ENCODE measurements around the gene IPO5.
"Not testable (repeated sequence)": the region's sequence is repeated elsewhere in the genome, so short reads cannot be mapped to it uniquely, and the experiment has no call there.

The IPO5 gene

GRCh38 chr13:97949316-97949715 lies 4.2 kb upstream of the IPO5 start:
- DNase-seq (ENCODE audit: low spot score) = not testable (repeated sequence)

GRCh38 chr13:97951376-97951775 lies 2.1 kb upstream of the IPO5 start:
- DNase-seq (ENCODE audit: low spot score) = no peak

- not testable (repeated sequence) for DNase-seq (ENCODE audit: low spot score)
Observed at GRCh38 chr13:97952831-97953230, 644 bp upstream of the IPO5 start.

GRCh38 chr13:97961340-97961739 lies 7.9 kb downstream of the IPO5 start:
- DNase-seq (ENCODE audit: low spot score) = no peak

- no peak for DNase-seq (ENCODE audit: low spot score)
Observed at GRCh38 chr13:97962887-97963286, 9.4 kb downstream of the IPO5 start.

GRCh38 chr13:97967226-97967625 lies 13.8 kb downstream of the IPO5 start:
- no peak for DNase-seq (ENCODE audit: low spot score)

GRCh38 chr13:97967948-97968347 lies 14.5 kb downstream of the IPO5 start:
- DNase-seq (ENCODE audit: low spot score) = no peak

- DNase-seq (ENCODE audit: low spot score) = no peak
Observed at GRCh38 chr13:97971519-97971918, 18.0 kb downstream of the IPO5 start.

GRCh38 chr13:97974773-97975172 lies 21.3 kb downstream of the IPO5 start:
- DNase-seq (ENCODE audit: low spot score) = no peak

GRCh38 chr13:97975280-97975847 lies 21.9 kb downstream of the IPO5 start:
- peak; percentile 38 for DNase-seq (ENCODE audit: low spot score)

- peak; percentile 94 for DNase-seq (ENCODE audit: low spot score)
Observed at GRCh38 chr13:97975848-97976609, 22.6 kb downstream of the IPO5 start.

GRCh38 chr13:97976610-97977521 lies 23.4 kb downstream of the IPO5 start:
- peak; percentile 12 for DNase-seq (ENCODE audit: low spot score)

GRCh38 chr13:97977982-97978381 lies 24.5 kb downstream of the IPO5 start:
- DNase-seq (ENCODE audit: low spot score) = no peak

GRCh38 chr13:97978651-97979050 lies 25.2 kb downstream of the IPO5 start:
- no peak for DNase-seq (ENCODE audit: low spot score)

GRCh38 chr13:97979051-97979450 lies 25.6 kb downstream of the IPO5 start:
- no peak for DNase-seq (ENCODE audit: low spot score)

GRCh38 chr13:97979556-97979955 lies 26.1 kb downstream of the IPO5 start:
- DNase-seq (ENCODE audit: low spot score) = no peak

- no peak for DNase-seq (ENCODE audit: low spot score)
Observed at GRCh38 chr13:97982286-97982685, 28.8 kb downstream of the IPO5 start.

- peak; percentile 31 for DNase-seq (ENCODE audit: low spot score)
Observed at GRCh38 chr13:97986835-97987234, 33.4 kb downstream of the IPO5 start.

- no peak for DNase-seq (ENCODE audit: low spot score)
Observed at GRCh38 chr13:97999653-98000052, 46.2 kb downstream of the IPO5 start.

GRCh38 chr13:98004107-98004506 lies 50.6 kb downstream of the IPO5 start:
- no peak for DNase-seq (ENCODE audit: low spot score)

- DNase-seq (ENCODE audit: low spot score) = not testable (repeated sequence)
Observed at GRCh38 chr13:98004997-98005396, 51.5 kb downstream of the IPO5 start.

- DNase-seq (ENCODE audit: low spot score) = peak; percentile 44
Observed at GRCh38 chr13:98007001-98007400, 53.5 kb downstream of the IPO5 start.

GRCh38 chr13:98013241-98013640 lies 59.8 kb downstream of the IPO5 start:
- no peak for DNase-seq (ENCODE audit: low spot score)
